Measurements from ENCODE around the gene FBLN2.

GRCh38 chr3:13540297-13540995 lies 8.5 kb upstream of the FBLN2 start:
- no peak for TF ChIP-seq CTCF (IDR thresholded peaks at IDR 0.05)
- TF ChIP-seq POLR2A (IDR thresholded peaks at IDR 0.05), result no peak
